ENCODE measurements around the gene RPLP1.

DNA sequence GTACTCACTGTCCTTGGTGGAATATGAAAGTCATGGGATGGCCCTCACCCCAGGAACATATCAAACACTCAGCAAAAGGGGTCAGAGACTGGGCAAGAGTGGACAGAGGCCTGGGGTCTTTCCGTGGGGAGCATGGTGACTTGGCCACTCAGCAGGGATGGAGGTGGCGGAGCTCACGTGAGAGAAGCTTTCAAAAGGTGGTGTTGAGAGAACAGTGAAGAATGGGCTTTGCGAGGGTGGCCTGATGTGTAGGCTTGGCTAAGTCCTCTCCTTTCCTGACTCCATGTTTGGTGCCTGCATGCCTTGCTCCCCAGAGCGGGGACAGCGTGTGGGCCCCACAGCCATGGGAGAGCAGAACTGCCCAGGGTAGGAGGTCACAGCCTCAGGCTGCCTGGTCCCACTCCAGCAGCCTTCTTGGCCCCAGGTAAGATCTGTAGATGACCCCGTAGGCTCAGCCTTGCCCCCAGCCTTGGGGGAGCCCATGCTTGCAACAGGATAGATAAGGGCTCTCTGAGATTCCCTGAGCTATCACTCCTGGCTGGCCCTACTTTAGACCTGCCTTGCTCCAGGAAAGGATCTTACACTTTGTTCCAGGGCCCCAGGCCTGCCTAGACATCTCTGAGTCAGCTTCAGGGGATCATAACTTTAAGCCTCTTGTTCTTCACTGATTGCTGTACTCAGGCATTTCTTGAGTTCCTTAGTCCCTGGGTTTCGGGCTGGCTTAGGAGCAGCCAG, 17.0 kb downstream of the RPLP1 start:
- TF ChIP-seq, protein P1, sequence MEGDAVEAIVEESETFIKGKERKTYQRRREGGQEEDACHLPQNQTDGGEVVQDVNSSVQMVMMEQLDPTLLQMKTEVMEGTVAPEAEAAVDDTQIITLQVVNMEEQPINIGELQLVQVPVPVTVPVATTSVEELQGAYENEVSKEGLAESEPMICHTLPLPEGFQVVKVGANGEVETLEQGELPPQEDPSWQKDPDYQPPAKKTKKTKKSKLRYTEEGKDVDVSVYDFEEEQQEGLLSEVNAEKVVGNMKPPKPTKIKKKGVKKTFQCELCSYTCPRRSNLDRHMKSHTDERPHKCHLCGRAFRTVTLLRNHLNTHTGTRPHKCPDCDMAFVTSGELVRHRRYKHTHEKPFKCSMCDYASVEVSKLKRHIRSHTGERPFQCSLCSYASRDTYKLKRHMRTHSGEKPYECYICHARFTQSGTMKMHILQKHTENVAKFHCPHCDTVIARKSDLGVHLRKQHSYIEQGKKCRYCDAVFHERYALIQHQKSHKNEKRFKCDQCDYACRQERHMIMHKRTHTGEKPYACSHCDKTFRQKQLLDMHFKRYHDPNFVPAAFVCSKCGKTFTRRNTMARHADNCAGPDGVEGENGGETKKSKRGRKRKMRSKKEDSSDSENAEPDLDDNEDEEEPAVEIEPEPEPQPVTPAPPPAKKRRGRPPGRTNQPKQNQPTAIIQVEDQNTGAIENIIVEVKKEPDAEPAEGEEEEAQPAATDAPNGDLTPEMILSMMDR (IDR thresholded peaks at IDR 0.05 in 4 of 5, conservative IDR thresholded peaks at IDR 0.05 in 1 of 5), result no peak
- TF ChIP-seq POLR2A (IDR thresholded peaks at IDR 0.05), result no peak
